Osteoblast (primary cell): ENCODE results near the gene ASL. TPM values are rescaled to one million over a fixed set of nuclear protein-coding genes. Genes with fewer than 3 reads are reported as not detected.
"Not testable (repeated sequence)": the region's sequence is repeated elsewhere in the genome, so short reads cannot be mapped to it uniquely, and the experiment has no call there.

ENCODE experiments used
- DNase-seq: peaks from one replicate; pipeline ENCODE4 v3.0.0; 2011; ENCODE audit warnings: low spot score, mixed read lengths; ENCODE audit not compliant: insufficient read length; ENCODE audit errors: missing footprints
- H2AFZ ChIP-seq: 2 replicates; pipeline ENCODE4 v1.6.0; 2011; ENCODE audit warnings: mild to moderate bottlenecking, low read length
- H3K27ac ChIP-seq: 2 replicates; pipeline ENCODE4 v1.5.1; 2011; ENCODE audit warnings: mild to moderate bottlenecking, low read depth, low read length, moderate library complexity
- H3K27me3 ChIP-seq: 2 replicates; pipeline ENCODE4 v1.6.0; 2012; ENCODE audit warnings: mild to moderate bottlenecking, control low read depth, inconsistent platforms, low read length, moderate library complexity; ENCODE audit not compliant: insufficient read depth
- H3K36me3 ChIP-seq: 2 replicates; pipeline ENCODE4 v1.5.1; 2011; ENCODE audit warnings: mild to moderate bottlenecking, low read length, control low read depth, moderate library complexity; ENCODE audit not compliant: insufficient read depth
- H3K4me1 ChIP-seq: 2 replicates; pipeline ENCODE4 v1.5.1; 2011; ENCODE audit warnings: mild to moderate bottlenecking, low read length, control low read depth, moderate library complexity; ENCODE audit not compliant: insufficient read depth
- H3K4me2 ChIP-seq: 2 replicates; pipeline ENCODE4 v1.6.0; 2011; ENCODE audit warnings: mild to moderate bottlenecking, low read length; ENCODE audit not compliant: insufficient read depth
- H3K4me3 ChIP-seq: fragments of 200-600 bp; sonication (generic); 3 replicates; pipeline ENCODE4 v1.5.1; 2012; ENCODE audit warnings: mild to moderate bottlenecking, low read length, inconsistent platforms; ENCODE audit not compliant: insufficient read depth
- H3K79me2 ChIP-seq: 2 replicates; pipeline ENCODE4 v1.6.0; 2012; ENCODE audit warnings: mild to moderate bottlenecking, low read length, control low read depth, inconsistent platforms; ENCODE audit not compliant: insufficient read depth
- H3K9me3 ChIP-seq: 2 replicates; pipeline ENCODE4 v1.5.1; 2011; ENCODE audit warnings: low read depth, low read length, control low read depth
- H4K20me1 ChIP-seq: 2 replicates; pipeline ENCODE4 v1.6.0; 2012; ENCODE audit warnings: mild to moderate bottlenecking, low read length, control low read depth; ENCODE audit not compliant: insufficient read depth
- CTCF ChIP-seq: IDR thresholded peaks from 2 replicates; pipeline ENCODE4 v1.5.1; 2011; ENCODE audit warnings: mild to moderate bottlenecking, low read depth, low read length, moderate library complexity; ENCODE audit errors: extremely low read depth
- total RNA-seq: library from RNA; depleted of rRNA; stranded (reverse); fragments of >200 nt; gene quantifications from 2 replicates; pipeline ENCODE4 v1.2.3, GENCODE V29; 2012

The ASL gene
- total RNA-seq, 1 donor, result 53.6 TPM

GRCh38 chr7:66099551-66100407 is 24.2 kb downstream of the ASL start:
- no peak for TF ChIP-seq CTCF
- Histone ChIP-seq H4K20me1 (no peaks in the 10 kb centered on the region), H2AFZ (peak overlapping the region; percentile 81), H3K4me3 (peak overlapping the region; percentile 60), H3K27me3 (no peaks in the 10 kb centered on the region), H3K36me3 (no peaks in the 10 kb centered on the region), H3K4me1 (peaks cover 6% of the 10 kb centered on the region), H3K4me2 (peak overlapping the region; percentile 72), H3K27ac (peak overlapping the region; percentile 30), H3K79me2 (no peaks in the 10 kb centered on the region), H3K9me3 (no peaks in the 10 kb centered on the region)
- peak; percentile 58 for DNase-seq

GRCh38 chr7:66100408-66101050 is 24.9 kb downstream of the ASL start:
- H3K27ac ChIP-seq, result peak overlapping the region; percentile 30

GRCh38 chr7:66102168-66102567 is 26.5 kb downstream of the ASL start:
- not testable (repeated sequence) for H3K4me3 ChIP-seq, H3K4me2 ChIP-seq, H2AFZ ChIP-seq, H3K9me3 ChIP-seq, H3K36me3 ChIP-seq, H3K27ac ChIP-seq, H4K20me1 ChIP-seq, H3K79me2 ChIP-seq, H3K4me1 ChIP-seq, DNase-seq, H3K27me3 ChIP-seq

More at GRCh38 chr7:66100408-66101050, 24.9 kb downstream of the ASL start:
- Histone ChIP-seq H4K20me1 (no peaks in the 10 kb centered on the region), H3K4me1 (peaks cover 6% of the 10 kb centered on the region), H2AFZ (peak overlapping the region; percentile 81), H3K4me3 (peak overlapping the region; percentile 60), H3K36me3 (no peaks in the 10 kb centered on the region), H3K4me2 (peak overlapping the region; percentile 72), H3K79me2 (no peaks in the 10 kb centered on the region), H3K27me3 (no peaks in the 10 kb centered on the region), H3K9me3 (no peaks in the 10 kb centered on the region)
- TF ChIP-seq CTCF, result no peak
- DNase-seq, result no peak

GRCh38 chr7:66103994-66104393 is 28.4 kb downstream of the ASL start:
- H3K79me2 ChIP-seq, H3K4me3 ChIP-seq, DNase-seq: not testable (repeated sequence)

GRCh38 chr7:66105263-66105748 is 29.7 kb downstream of the ASL start:
- no peaks in the 10 kb centered on the region for H4K20me1 ChIP-seq
- H3K27me3 ChIP-seq, result no peaks in the 10 kb centered on the region
- no peaks in the 10 kb centered on the region for H3K9me3 ChIP-seq
- no peak overlapping the region for H3K4me2 ChIP-seq
- no peaks in the 10 kb centered on the region for H3K36me3 ChIP-seq
- H3K27ac ChIP-seq, result no peak overlapping the region
- no peak overlapping the region for H3K4me3 ChIP-seq
- no peaks in the 10 kb centered on the region for H3K79me2 ChIP-seq
- DNase-seq, result no peak
- no peak overlapping the region for H2AFZ ChIP-seq
- TF ChIP-seq CTCF, result no peak
- peaks cover 6% of the 10 kb centered on the region for H3K4me1 ChIP-seq

More at GRCh38 chr7:66103994-66104393, 28.4 kb downstream of the ASL start:
- H3K4me2 ChIP-seq, H3K36me3 ChIP-seq, H4K20me1 ChIP-seq, H3K4me1 ChIP-seq, H3K27me3 ChIP-seq, H2AFZ ChIP-seq, H3K9me3 ChIP-seq: not testable (repeated sequence)
- peak overlapping the region; percentile 2 for H3K27ac ChIP-seq

GRCh38 chr7:66108410-66108809 is 32.8 kb downstream of the ASL start:
- not testable (repeated sequence) for DNase-seq, H3K4me2 ChIP-seq, H3K4me3 ChIP-seq, H4K20me1 ChIP-seq, H3K27me3 ChIP-seq, H3K27ac ChIP-seq, H3K9me3 ChIP-seq, H3K36me3 ChIP-seq, H2AFZ ChIP-seq, H3K79me2 ChIP-seq
- peaks cover 13% of the 10 kb centered on the region for H3K4me1 ChIP-seq
